HepG2 (cell line): ENCODE measurements around the gene PPIG. TPM values are rescaled to one million over a fixed set of nuclear protein-coding genes. Genes with fewer than 3 reads are reported as not detected.
A peak's percentile ranks its signal among the peaks of the same experiment; 100 is the strongest.

Experiments used
- ATAC-seq: fragments of 200-7000 bp; cut with Tn5 transposase; 3 replicates; pipeline ENCODE4 v1.9.1; 2020; ENCODE audit warnings: mild to moderate bottlenecking, moderate library complexity
- BruUV-seq: library from RNA; stranded (reverse); fragments of 400-500 nt; replicated peaks from 2 replicates; lab custom pipeline; 2021; lab: Mats Ljungman, UMichigan
- CTCF ChIA-PET: fragments of 300-600 bp; formaldehyde crosslinking; extraction: SDS; loops from one replicate; lab custom pipeline; 2021; ENCODE audit warnings: low total read pairs, inconsistent platforms, low intra/inter-chr PET ratio; lab: Yijun Ruan, JAX
- POLR2A ChIA-PET: fragments of 350-600 bp; sonication (Branson Sonifier 250); formaldehyde crosslinking; loops from one replicate; lab custom pipeline; 2020; ENCODE audit warnings: antibody characterized with exemption, inconsistent platforms; lab: Yijun Ruan, JAX
- DNase-seq: peaks from one replicate; pipeline ENCODE4 v3.0.0-alpha.2; 2015; ENCODE audit warnings: low spot score
- FAIRE-seq: peaks from 3 replicates; lab custom pipeline; 2011; peaks lifted over from hg19 to GRCh38; lab: Jason Lieb, UNC
- H2AFZ ChIP-seq: one replicate; pipeline ENCODE4 v1.6.1; 2011; ENCODE audit warnings: low read length, inconsistent platforms
- H3K27ac ChIP-seq: fragments of 300-600 bp; 3 replicates; pipeline ENCODE4 v1.8.0; 2011; ENCODE audit warnings: mixed run types, mild to moderate bottlenecking, mixed read lengths, low read length, inconsistent platforms; ENCODE audit not compliant: insufficient read depth; ENCODE audit errors: extremely low read length
- H3K27me3 ChIP-seq, 2 experiments: fragments of 200-600 bp in 1 of 2; 2 replicates in 1 of 2; 3 replicates in 1 of 2; pipeline versions ENCODE4 v1.6.0 to v1.8.0; 2011; ENCODE audit warnings: low read length in 2 of 2, mild to moderate bottlenecking in 2 of 2, moderate library complexity in 2 of 2, inconsistent platforms in 1 of 2; ENCODE audit not compliant: insufficient read depth in 2 of 2, control insufficient read depth in 1 of 2
- H3K36me3 ChIP-seq, 2 experiments: fragments of 200-600 bp in 1 of 2; replicated peaks in 1 of 2; 2 replicates in 1 of 2; 3 replicates in 1 of 2; pipeline versions ENCODE4 v1.5.1 to v1.8.0; 2011; ENCODE audit warnings: low read length in 2 of 2, inconsistent platforms in 1 of 2; ENCODE audit not compliant: insufficient read depth in 2 of 2, control insufficient read depth in 1 of 2
- H3K4me1 ChIP-seq: 2 replicates; pipeline ENCODE4 v1.5.1; 2012; ENCODE audit warnings: low read length, inconsistent platforms; ENCODE audit not compliant: insufficient read depth
- H3K4me2 ChIP-seq: 2 replicates; pipeline ENCODE4 v1.6.0; 2011; ENCODE audit warnings: low read depth, low read length, inconsistent platforms
- H3K4me3 ChIP-seq, 3 experiments: fragments of 200-600 bp in 1 of 3; sonication (generic), shearing (Covaris generic) in 1 of 3; replicated peaks in 1 of 3; 2 replicates each; pipeline ENCODE4 v1.5.1; 2011 to 2016; ENCODE audit warnings: low read length in 3 of 3, inconsistent platforms in 2 of 3, low read depth in 2 of 3, mild to moderate bottlenecking in 2 of 3, control low read depth in 1 of 3, mixed read lengths in 1 of 3; ENCODE audit not compliant: insufficient read depth in 1 of 3
- H3K79me2 ChIP-seq: one replicate; pipeline ENCODE4 v1.6.1; 2011; ENCODE audit warnings: low read length, inconsistent platforms; ENCODE audit not compliant: insufficient read depth
- H3K9ac ChIP-seq: 2 replicates; pipeline ENCODE4 v1.6.0; 2011; ENCODE audit warnings: mild to moderate bottlenecking, low read depth, low read length, inconsistent platforms; ENCODE audit not compliant: insufficient read depth
- H3K9me3 ChIP-seq: 2 replicates; pipeline ENCODE4 v1.5.1; 2012; ENCODE audit warnings: mild to moderate bottlenecking, low read length
- H4K20me1 ChIP-seq: 2 replicates; pipeline ENCODE4 v1.6.0; 2011; ENCODE audit warnings: inconsistent platforms, mild to moderate bottlenecking, low read length, moderate library complexity; ENCODE audit not compliant: insufficient read depth
- CEBPB ChIP-seq: IDR thresholded peaks from 2 replicates; pipeline ENCODE4 v1.6.1; 2011; ENCODE audit warnings: low read depth, low read length, improper control_type of control experiment, borderline replicate concordance
- CHD4 ChIP-seq: fragments of 200-600 bp; sonication (generic); IDR thresholded peaks from 2 replicates; pipeline ENCODE4 v1.7.0; 2017; ENCODE audit warnings: mild to moderate bottlenecking, low read length, borderline replicate concordance
- ELF3 ChIP-seq: IDR thresholded peaks from 2 replicates; pipeline ENCODE4 v1.6.1; 2016; ENCODE audit warnings: missing genetic modification reagents, missing compliant biosample characterization
- FOXA1 ChIP-seq, 2 experiments: fragments of 450-650 bp in 1 of 2; sonication (generic) in 1 of 2; formaldehyde crosslinking in 1 of 2; IDR thresholded peaks; 2 replicates each; pipeline versions ENCODE4 v1.4.0 to v1.6.1; 2016 to 2020; ENCODE audit warnings: missing genetic modification reagents in 1 of 2
- MATR3 ChIP-seq: sonication (generic); formaldehyde crosslinking; IDR thresholded peaks from 2 replicates; pipeline ENCODE4 v1.4.0; 2020; ENCODE audit warnings: missing genetic modification reagents
- NR2C2 ChIP-seq: sonication (generic); formaldehyde crosslinking; IDR thresholded peaks from 2 replicates; pipeline ENCODE4 v1.4.0; 2020; ENCODE audit warnings: missing genetic modification reagents, mild to moderate bottlenecking, moderate library complexity, borderline replicate concordance
- ZMYM2 ChIP-seq: sonication (generic); formaldehyde crosslinking; IDR thresholded peaks from 2 replicates; pipeline ENCODE4 v1.8.0; 2022; ENCODE audit warnings: mild to moderate bottlenecking, missing genetic modification reagents
- ZNF274 ChIP-seq: sonication (generic); formaldehyde crosslinking; IDR thresholded peaks from 2 replicates; pipeline ENCODE4 v1.5.1; 2020; ENCODE audit warnings: mild to moderate bottlenecking, missing genetic modification reagents
- ZNF562 ChIP-seq: sonication (generic); formaldehyde crosslinking; IDR thresholded peaks from 2 replicates; pipeline ENCODE4 v1.8.0; 2022; ENCODE audit warnings: missing genetic modification reagents, borderline replicate concordance
- ZNF788 ChIP-seq: sonication (generic); formaldehyde crosslinking; IDR thresholded peaks from 2 replicates; pipeline ENCODE4 v1.5.0; 2020; ENCODE audit warnings: mild to moderate bottlenecking, missing genetic modification reagents, borderline replicate concordance
- ZSCAN9 ChIP-seq: IDR thresholded peaks from 2 replicates; pipeline ENCODE4 v1.6.1; 2016; ENCODE audit warnings: borderline replicate concordance
- WGBS: methylation state at CpG from one replicate; pipeline ENCODE4 v1.1.6; 2017; ENCODE audit warnings: low lambda C conversion rate; 5-methylcytosine and 5-hydroxymethylcytosine counted together
- in situ Hi-C: cut with HindIII; loops from 2 replicates; pipeline ENCODE4 v1.10.0; 2017; ENCODE audit warnings: low pct_unique_long_range_greater_than_20kb; ENCODE audit not compliant: extremely low pct_ligation_motif_present
- intact Hi-C: fragments of 100-400 bp; cut with micrococcal nuclease; formaldehyde crosslinking; loops from one replicate; pipeline ENCODE4 v1.10.0; 2022; ENCODE audit not compliant: unreplicated experiment
- polyA plus RNA-seq, 8 experiments: library from polyadenylated mRNA; depleted of rRNA in 3 of 8; stranded (reverse) in 7 of 8; unstranded in 1 of 8; fragments of >200 nt; fragmentation: Illumina TruSeq in 4 of 8; extraction: Trizol in 4 of 8; gene quantifications; 2 replicates each; pipeline versions ENCODE4 v1.2.1 to v1.2.3, GENCODE V29; 2011 to 2016; ENCODE audit warnings: low read depth in 4 of 8, missing spikeins in 1 of 8, mixed read lengths in 1 of 8; ENCODE audit not compliant: insufficient read depth in 1 of 8
- total RNA-seq, 5 experiments: library from RNA; depleted of rRNA; stranded (reverse); fragments of >200 nt; fragmentation: Illumina TruSeq; extraction: Trizol; gene quantifications; 2 replicates each; pipeline ENCODE4 v1.2.3, GENCODE V29; 2016; ENCODE audit warnings: low read depth in 1 of 5

Gene PPIG
- total and polyA plus RNA-seq, 2 of the 13 experiments (the other 11 are each of a cell fraction or from before 2014, with no cell fraction given) = 31.3 to 81.0 TPM

DNA sequence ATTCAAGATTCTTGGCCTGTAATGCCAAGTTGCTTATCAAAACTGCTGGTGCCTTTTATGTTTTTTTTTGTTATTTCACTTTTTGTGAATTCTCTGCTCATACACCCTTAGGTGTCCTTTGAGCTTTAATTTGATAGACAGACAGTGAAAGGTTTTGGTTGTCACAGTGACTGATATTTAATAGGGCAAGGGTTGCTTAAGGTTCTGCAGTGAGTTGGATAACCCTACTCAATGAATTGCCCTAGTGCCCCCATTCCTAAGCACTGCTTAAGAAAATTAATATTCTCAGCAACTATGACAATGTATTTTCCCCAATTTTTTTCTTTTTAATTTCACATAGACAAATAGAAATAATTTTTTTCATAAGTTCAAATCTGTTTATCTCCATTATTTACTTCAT, 15.4 kb downstream of the PPIG start:
- FAIRE-seq = no peak
- no peaks in the 10 kb centered on the region for H3K9me3 ChIP-seq
- CTCF ChIA-PET = no interaction called here
- in situ Hi-C loops = no loop called here
- H3K4me3 ChIP-seq = no peak overlapping the region
- no peak overlapping the region for H3K9ac ChIP-seq
- H3K36me3 ChIP-seq = peaks cover 0 to 15% of the 10 kb centered on the region in 2 experiments; a peak in 4 of 5 replicates
- BruUV-seq = no TSS peak
- H3K27ac ChIP-seq = no peak overlapping the region
- H3K27me3 ChIP-seq = no peaks in the 10 kb centered on the region
- no peak overlapping the region for H3K4me2 ChIP-seq
- H2AFZ ChIP-seq = no peak overlapping the region
- POLR2A ChIA-PET = interaction anchor here (0.9 kb wide), 1 partner anchor 14 kb away, joined by 3 read pairs; no protein-coding TSS in a partner anchor
- peaks cover 21% of the 10 kb centered on the region for H4K20me1 ChIP-seq
- intact Hi-C loops = no loop called here
- no peaks in the 10 kb centered on the region for H3K4me1 ChIP-seq
- H3K79me2 ChIP-seq = peaks cover 93% of the 10 kb centered on the region
- DNase-seq = no peak
- ATAC-seq = no peak
- TF ChIP-seq FOXA1 (IDR thresholded peaks at IDR 0.05) (no peak), FOXA1 (CRISPR knock-in tag; IDR thresholded peaks at IDR 0.05) (no peak), NR2C2 (no peak), MATR3 (no peak), CHD4 (no peak), ZNF788 (CRISPR knock-in tag) (no peak), ZSCAN9 (no peak)

DNA sequence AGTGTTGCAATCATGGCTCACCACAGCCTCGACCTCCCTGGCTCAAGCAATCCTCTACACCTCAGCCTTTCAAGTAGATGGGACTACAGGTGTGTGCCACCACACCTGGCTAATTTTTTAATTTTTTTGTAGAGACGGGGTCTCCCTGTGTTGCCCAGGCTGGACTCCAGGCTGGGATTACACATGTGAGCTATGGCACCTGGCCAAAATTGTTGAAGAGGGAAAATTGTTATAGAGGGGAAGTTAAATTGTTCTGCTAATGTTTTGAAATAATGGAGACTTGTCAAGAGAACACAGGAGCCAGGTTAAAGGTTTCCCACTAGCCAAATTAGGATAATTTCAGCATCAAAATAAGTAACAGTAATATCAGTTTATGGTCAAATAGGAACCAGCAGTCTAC, 25.1 kb downstream of the PPIG start:
- WGBS = 86% methylated on average over 2 of the region's 2 CpGs
- POLR2A ChIA-PET = no interaction called here
- BruUV-seq = TSS peak; percentile 25

More for the DNA sequence above, 25.1 kb downstream of the PPIG start:
- H3K27ac ChIP-seq = no peak overlapping the region
- H3K79me2 ChIP-seq = peaks cover under 1% of the 10 kb centered on the region
- no peaks in the 10 kb centered on the region for H3K4me1 ChIP-seq
- H3K4me3 ChIP-seq = no peak overlapping the region
- intact Hi-C loops (no loop called here), in situ Hi-C loops (no loop called here)
- DNase-seq = no peak
- no peak for ATAC-seq
- no peaks in the 10 kb centered on the region; the same call in 1 of the 2 replicates for H4K20me1 ChIP-seq
- H3K27me3 ChIP-seq = no peaks in the 10 kb centered on the region
- peak; percentile 42; the same call in 1 of the 2 replicates for TF ChIP-seq CEBPB
- no peak for TF ChIP-seq ELF3 (CRISPR knock-in tag)
- no peak for TF ChIP-seq ZNF562
- TF ChIP-seq ZNF274 (CRISPR knock-in tag) = no peak
- no peak for TF ChIP-seq ZMYM2 (CRISPR knock-in tag)
- CTCF ChIA-PET = no interaction called here
- no peaks in the 10 kb centered on the region for H3K9me3 ChIP-seq
- no peak overlapping the region for H2AFZ ChIP-seq
- no peak overlapping the region for H3K9ac ChIP-seq
- H3K36me3 ChIP-seq = peaks cover 18 to 79% of the 10 kb centered on the region in 2 experiments
- no peak for FAIRE-seq
- no peak overlapping the region for H3K4me2 ChIP-seq
